ENCODE measurements around the gene SAMD14. TPM values are rescaled to one million over a fixed set of nuclear protein-coding genes. Genes with fewer than 3 reads are reported as not detected.

SAMD14 gene
- total RNA-seq, 6 donors from 2014 or later = 0.49 to 16.8 (median 5.6) TPM

DNA sequence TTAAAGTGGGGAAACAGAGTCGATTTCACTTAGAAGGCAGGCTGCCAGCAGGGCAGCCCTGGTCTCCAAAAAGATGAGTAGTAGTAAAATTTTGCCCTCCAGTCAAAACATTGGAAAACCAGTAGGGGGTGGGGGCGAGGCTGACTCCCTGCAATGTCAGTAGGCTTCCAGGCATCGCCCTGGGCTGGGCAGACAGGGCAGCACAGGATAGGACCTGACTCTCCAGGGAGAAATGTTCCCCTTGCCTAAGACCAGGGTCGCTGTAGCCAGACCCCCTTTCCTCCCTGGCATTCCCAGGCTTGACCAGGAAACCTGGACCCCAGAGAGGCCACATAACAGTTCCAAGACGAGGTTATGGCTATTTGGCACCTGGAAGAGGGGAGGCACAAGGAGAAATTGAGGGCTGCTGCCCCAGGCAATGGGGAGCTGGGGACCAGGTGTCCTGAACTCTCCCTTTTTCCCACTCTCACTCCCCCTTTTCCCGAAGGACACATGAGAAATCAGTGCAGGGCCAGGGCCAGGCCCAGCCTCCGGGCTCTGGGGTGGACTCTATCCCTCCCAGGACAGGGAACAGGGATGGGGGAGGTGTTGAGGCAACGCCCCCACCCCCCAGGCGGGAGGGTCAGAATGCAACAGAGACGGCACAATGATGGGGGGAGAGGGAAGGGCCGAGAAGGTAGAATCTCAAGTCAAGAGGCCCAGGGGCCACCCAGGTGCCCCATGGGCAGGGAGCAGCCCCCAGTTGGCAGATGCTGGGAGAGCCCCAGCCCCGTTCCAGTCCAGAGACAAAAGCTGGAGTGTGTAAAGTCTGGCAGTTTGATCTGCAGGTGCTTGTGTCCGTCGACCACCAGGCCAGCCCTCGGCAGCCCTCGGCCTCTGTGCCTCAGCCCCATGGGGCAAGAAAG lies 4.5 kb upstream of the SAMD14 start:
- H3K4me1 ChIP-seq = peaks cover 9 to 37% (median 26%) of the 10 kb centered on the region in 4 donors
- H3K27ac ChIP-seq = peak overlapping the region in 1 of 4 donors; percentile 49
- no peak for ATAC-seq (ENCODE audit: low FRiP score in 2 of 2)
- H3K27me3 ChIP-seq = peaks cover 0 to 13% (median 5%) of the 10 kb centered on the region in 4 donors
- DNase-seq = no peak
- TF ChIP-seq CTCF (IDR thresholded peaks at IDR 0.05) (no peak), POLR2AphosphoS5 (IDR thresholded peaks at IDR 0.05) (no peak), POLR2A (IDR thresholded peaks at IDR 0.05) (no peak), EP300 (IDR thresholded peaks at IDR 0.05) (no peak)
- H3K4me3 ChIP-seq = no peak overlapping the region
- H3K36me3 ChIP-seq = peaks cover 8 to 55% (median 52%) of the 10 kb centered on the region in 4 donors
- 80 to 89% methylated on average over 11 to 15 of the region's 16 CpGs for WGBS, 2 donors
- H3K9me3 ChIP-seq = no peaks in the 10 kb centered on the region

DNA sequence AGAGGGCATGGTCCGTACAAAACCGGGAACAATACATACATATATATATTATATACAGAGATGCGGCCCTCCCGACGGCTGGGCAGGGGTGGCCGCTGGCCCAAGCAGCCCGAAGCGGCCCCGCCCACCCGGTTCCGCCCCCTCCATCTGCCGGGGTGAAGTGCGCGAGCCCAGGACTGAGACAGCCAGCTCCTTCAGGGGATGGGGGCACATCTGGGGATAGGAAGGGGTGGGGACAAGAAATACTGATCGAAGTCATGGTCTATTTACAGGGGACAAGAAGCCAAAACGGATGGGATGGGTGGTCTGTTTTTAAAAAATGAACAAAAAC lies 3.8 kb upstream of the SAMD14 start:
- Histone ChIP-seq H3K27ac (peak overlapping the region in 1 of 4 donors; percentile 49), H3K9me3 (no peaks in the 10 kb centered on the region), H3K4me3 (no peak overlapping the region), H3K36me3 (peaks cover 3 to 48% (median 45%) of the 10 kb centered on the region in 4 donors), H3K27me3 (peaks cover 0 to 17% (median 10%) of the 10 kb centered on the region in 4 donors), H3K4me1 (peaks cover 15 to 41% (median 31%) of the 10 kb centered on the region in 4 donors)
- DNase-seq (no peak), ATAC-seq (ENCODE audit: low FRiP score in 2 of 2) (no peak)
- TF ChIP-seq CTCF (IDR thresholded peaks at IDR 0.05) = no peak
- TF ChIP-seq EP300 (IDR thresholded peaks at IDR 0.05) = no peak
- TF ChIP-seq POLR2A (IDR thresholded peaks at IDR 0.05) = no peak
- no peak for TF ChIP-seq POLR2AphosphoS5 (IDR thresholded peaks at IDR 0.05)
- whole genome bisulfite sequencing, 2 donors = 46 to 55% methylated on average over 12 to 16 of the region's 16 CpGs

DNA sequence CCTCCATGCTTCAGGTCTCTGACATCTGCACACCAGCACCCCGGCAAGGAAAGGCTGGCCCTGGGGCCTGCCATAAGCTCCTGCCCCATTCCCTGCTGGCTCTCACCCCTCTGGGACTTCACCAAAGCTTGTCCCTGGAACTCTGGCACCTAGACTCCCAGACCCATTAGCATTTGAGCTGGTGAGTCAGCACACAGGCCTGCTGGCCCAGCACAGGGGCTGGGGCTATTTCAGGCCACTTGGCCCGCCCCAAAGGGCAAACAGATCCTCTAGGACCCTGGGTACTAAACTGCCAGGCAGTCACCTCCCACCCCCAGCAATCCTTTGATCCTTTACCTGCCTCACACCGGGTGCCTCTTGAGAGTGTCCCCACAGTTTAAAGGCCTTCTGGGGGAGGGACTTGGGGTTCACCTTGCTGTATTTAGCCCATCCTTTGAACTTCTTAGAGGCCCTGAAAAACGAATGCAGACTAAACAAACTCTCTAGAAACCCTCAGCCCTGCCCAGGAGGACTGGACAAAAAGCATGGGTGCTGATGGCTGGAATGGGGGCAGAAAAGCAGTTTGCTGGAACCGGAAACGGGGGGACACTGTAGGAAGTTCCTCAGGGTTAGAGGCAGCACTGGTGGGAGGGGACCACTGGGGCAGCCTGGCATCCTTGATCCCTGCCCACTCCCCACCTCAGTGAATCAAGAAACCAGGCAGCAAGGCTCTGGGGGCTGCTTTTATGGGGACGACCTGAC lies 3.2 kb upstream of the SAMD14 start:
- 59 to 74% methylated on average over 5 to 7 of the region's 7 CpGs for whole genome bisulfite sequencing, 2 donors
- Histone ChIP-seq H3K9me3 (no peaks in the 10 kb centered on the region), H3K27ac (peak overlapping the region in 1 of 4 donors; percentile 49), H3K4me3 (no peak overlapping the region), H3K27me3 (peaks cover 0 to 17% (median 11%) of the 10 kb centered on the region in 4 donors), H3K4me1 (peaks cover 20 to 46% (median 35%) of the 10 kb centered on the region in 4 donors), H3K36me3 (peaks cover 2 to 43% (median 39%) of the 10 kb centered on the region in 4 donors)
- TF ChIP-seq CTCF (IDR thresholded peaks at IDR 0.05) (no peak), EP300 (IDR thresholded peaks at IDR 0.05) (no peak), POLR2A (IDR thresholded peaks at IDR 0.05) (no peak)
- ATAC-seq (ENCODE audit: low FRiP score in 2 of 2) (peak; percentile 1 to 28), DNase-seq (peak in 1 of 2 donors; percentile 46)

- H3K27ac ChIP-seq = peak overlapping the region in 1 of 4 donors; percentile 40
- TF ChIP-seq EP300 (IDR thresholded peaks at IDR 0.05) = no peak
- no peak for TF ChIP-seq POLR2A (IDR thresholded peaks at IDR 0.05)
- TF ChIP-seq CTCF (IDR thresholded peaks at IDR 0.05) = no peak
- TF ChIP-seq POLR2AphosphoS5 (IDR thresholded peaks at IDR 0.05) = no peak
- H3K4me1 ChIP-seq = peaks cover 26 to 55% (median 44%) of the 10 kb centered on the region in 4 donors
- H3K9me3 ChIP-seq = no peaks in the 10 kb centered on the region
- peaks cover 2 to 33% (median 30%) of the 10 kb centered on the region in 4 donors for H3K36me3 ChIP-seq
- no peak overlapping the region for H3K4me3 ChIP-seq
- ATAC-seq (ENCODE audit: low FRiP score in 2 of 2) (no peak), DNase-seq (no peak)
- peaks cover 0 to 17% (median 11%) of the 10 kb centered on the region in 4 donors for H3K27me3 ChIP-seq
- WGBS, 2 donors = 80 to 83% methylated on average over 2 to 6 of the region's 6 CpGs
Measured at GRCh38 chr17:50132104-50132794, 2.3 kb upstream of the SAMD14 start.

Measured in upper lobe of left lung (tissue), 6 donors.